Endothelial cell of umbilical vein (primary cell): ENCODE results near the gene CEP162. TPM values are rescaled to one million over a fixed set of nuclear protein-coding genes. Genes with fewer than 3 reads are reported as not detected.

ENCODE experiments used
- BruUV-seq: library from RNA; stranded (reverse); fragments of 400-500 nt; replicated peaks from 2 replicates; lab custom pipeline; 2021; lab: Mats Ljungman, UMichigan
- CTCF ChIA-PET: fragments of 300-600, 350-600 bp; sonication (Branson Sonifier 250); formaldehyde crosslinking; loops from one replicate; lab custom pipeline; 2021; ENCODE audit warnings: antibody characterized with exemption, inconsistent platforms; lab: Charles Lee
- POLR2A ChIA-PET: fragments of 300-600, 350-600 bp; sonication (Branson Sonifier 250); formaldehyde crosslinking; loops from one replicate; lab custom pipeline; 2021; ENCODE audit warnings: antibody characterized with exemption, inconsistent platforms; lab: Charles Lee
- DNase-seq: peaks from one replicate; pipeline ENCODE4 v3.0.0-alpha.2; 2011; ENCODE audit warnings: low read depth, low spot score
- FAIRE-seq: peaks from 2 replicates; lab custom pipeline; 2011; peaks lifted over from hg19 to GRCh38; lab: Jason Lieb, UNC
- H2AFZ ChIP-seq: 2 replicates; pipeline ENCODE4 v1.6.0; 2012; ENCODE audit warnings: low read depth, low read length, control low read depth, inconsistent platforms
- H3K27ac ChIP-seq: 2 replicates; pipeline ENCODE4 v1.5.1; 2011; ENCODE audit warnings: low read depth, mild to moderate bottlenecking, control low read depth, low read length, moderate library complexity; ENCODE audit not compliant: insufficient read depth
- H3K27me3 ChIP-seq, 2 experiments: 2 replicates each; pipeline versions ENCODE4 v1.6.0 to v1.6.1; 2011; ENCODE audit warnings: low read length in 2 of 2, mixed read lengths in 1 of 2; ENCODE audit not compliant: control insufficient read depth in 2 of 2, insufficient read depth in 2 of 2
- H3K36me3 ChIP-seq, 2 experiments: 2 replicates in 1 of 2; 3 replicates in 1 of 2; pipeline ENCODE4 v1.5.1; 2011; ENCODE audit warnings: low read length in 2 of 2, mild to moderate bottlenecking in 1 of 2, moderate library complexity in 1 of 2; ENCODE audit not compliant: control insufficient read depth in 2 of 2, insufficient read depth in 2 of 2; ENCODE audit errors: extremely low read depth in 1 of 2
- H3K4me1 ChIP-seq: 3 replicates; pipeline ENCODE4 v1.5.1; 2011; ENCODE audit warnings: mild to moderate bottlenecking, low read length; ENCODE audit not compliant: control insufficient read depth, insufficient read depth; ENCODE audit errors: extremely low read depth
- H3K4me2 ChIP-seq: 2 replicates; pipeline ENCODE4 v1.6.1; 2011; ENCODE audit warnings: low read length, control low read depth, mixed read lengths; ENCODE audit not compliant: insufficient read depth
- H3K4me3 ChIP-seq, 3 experiments: fragments of 200-600 bp in 1 of 3; sonication (generic), shearing (Covaris generic) in 1 of 3; replicated peaks in 1 of 3; 2 replicates each; pipeline ENCODE4 v1.5.1; 2011 to 2016; ENCODE audit warnings: control low read depth in 3 of 3, low read length in 3 of 3, mild to moderate bottlenecking in 2 of 3, inconsistent platforms in 1 of 3, low read depth in 1 of 3, moderate library complexity in 1 of 3; ENCODE audit not compliant: insufficient read depth in 1 of 3
- H3K79me2 ChIP-seq: 2 replicates; pipeline ENCODE4 v1.6.0; 2012; ENCODE audit warnings: low read length, inconsistent platforms; ENCODE audit not compliant: control insufficient read depth, insufficient read depth
- H3K9ac ChIP-seq: replicated peaks from 2 replicates; pipeline ENCODE3; 2011; ENCODE audit warnings: low read length, control low read depth; ENCODE audit not compliant: insufficient read depth; ENCODE audit errors: extremely low read depth
- H3K9me1 ChIP-seq: replicated peaks from 3 replicates; pipeline ENCODE4 v1.6.0; 2011; ENCODE audit warnings: mild to moderate bottlenecking, low read length; ENCODE audit not compliant: control insufficient read depth, insufficient read depth; ENCODE audit errors: extremely low read depth
- H3K9me3 ChIP-seq: replicated peaks from 2 replicates; pipeline ENCODE4 v1.5.1; 2012; ENCODE audit warnings: low read length, inconsistent platforms; ENCODE audit not compliant: control insufficient read depth, insufficient read depth
- H4K20me1 ChIP-seq: replicated peaks from 2 replicates; pipeline ENCODE3; 2011; ENCODE audit warnings: mild to moderate bottlenecking, low read length; ENCODE audit not compliant: control insufficient read depth, insufficient read depth; ENCODE audit errors: extremely low read depth
- CTCF ChIP-seq, 2 donors: IDR thresholded peaks; 1 replicate in 1 of 2; 2 replicates in 1 of 2; pipeline ENCODE4 v1.5.1; 2011; ENCODE audit warnings: low read length in 2 of 2, mild to moderate bottlenecking in 2 of 2, moderate library complexity in 2 of 2, control low read depth in 1 of 2, inconsistent platforms in 1 of 2, low read depth in 1 of 2; ENCODE audit not compliant: insufficient read depth in 1 of 2; ENCODE audit errors: extremely low read depth in 1 of 2
- EZH2 ChIP-seq: IDR thresholded peaks from 2 replicates; pipeline ENCODE4 v1.6.1; 2012; ENCODE audit warnings: borderline replicate concordance, low read depth, mild to moderate bottlenecking, moderate library complexity, low read length, inconsistent platforms; ENCODE audit not compliant: severe bottlenecking
- FOS ChIP-seq: IDR thresholded peaks from 2 replicates; pipeline ENCODE4 v1.6.1; 2011; ENCODE audit warnings: mild to moderate bottlenecking, low read length, moderate library complexity, borderline replicate concordance; ENCODE audit not compliant: insufficient read depth
- GATA2 ChIP-seq: IDR thresholded peaks from 2 replicates; pipeline ENCODE4 v1.7.0; 2011; ENCODE audit warnings: low read depth, mild to moderate bottlenecking, moderate library complexity, mixed read lengths, low read length; ENCODE audit not compliant: insufficient read length, insufficient read depth
- JUN ChIP-seq: IDR thresholded peaks from 2 replicates; pipeline ENCODE4 v1.6.1; 2011; ENCODE audit warnings: borderline replicate concordance, low read depth; ENCODE audit not compliant: insufficient read length, insufficient read depth
- MAX ChIP-seq: IDR thresholded peaks from 2 replicates; pipeline ENCODE4 v1.6.1; 2011; ENCODE audit not compliant: insufficient read depth, insufficient read length
- MYC ChIP-seq: IDR thresholded peaks from one replicate; pipeline ENCODE4 v1.6.1; 2011; ENCODE audit warnings: mild to moderate bottlenecking, low read depth, low read length
- POLR2A ChIP-seq: IDR thresholded peaks from 2 replicates; pipeline ENCODE4 v1.6.1; 2012; ENCODE audit warnings: low read depth, mild to moderate bottlenecking, control low read depth, low read length
- POLR2AphosphoS5 ChIP-seq: IDR thresholded peaks from 2 replicates; pipeline ENCODE4 v1.6.1; 2012; ENCODE audit warnings: low read depth, mild to moderate bottlenecking, control low read depth, low read length, moderate library complexity; ENCODE audit not compliant: insufficient read depth
- dilution Hi-C: fragments of 300-500 bp; cut with MboI; formaldehyde crosslinking; loops from one replicate; pipeline ENCODE4 v1.15.0; 2019; ENCODE audit warnings: low sequenced_read_pairs; ENCODE audit not compliant: extremely low pct_ligation_motif_present
- intact Hi-C: fragments of 100-400 bp; cut with micrococcal nuclease; formaldehyde crosslinking; loops from one replicate; pipeline ENCODE4 v1.10.0; 2022
- polyA plus RNA-seq, 4 experiments: library from polyadenylated mRNA; depleted of rRNA in 3 of 4; stranded (reverse) in 3 of 4; unstranded in 1 of 4; fragments of >200 nt; gene quantifications; 2 replicates each; pipeline versions ENCODE4 v1.2.1 to v1.2.3, GENCODE V29; 2011 to 2012; ENCODE audit warnings: missing spikeins in 1 of 4
- total RNA-seq: library from RNA; stranded (reverse); gene quantifications from 2 replicates; pipeline ENCODE4 v1.2.3, GENCODE V29; 2021

Gene CEP162
- total and polyA plus RNA-seq, 2 donors (not counting 3 experiments of a cell fraction or from before 2014, with no cell fraction given), result 0.79 to 10.8 TPM

GRCh38 chr6:84272298-84272697 lies 44.9 kb upstream of the CEP162 start:
- FAIRE-seq, result no peak
- no peak overlapping the region for H3K27ac ChIP-seq
- no peak overlapping the region for H3K4me3 ChIP-seq
- dilution Hi-C loops (no loop called here), intact Hi-C loops (no loop called here)
- ChIA-PET POLR2A (no interaction called here), CTCF (interaction anchor here (1.1 to 1.3 kb wide), 2 partner anchors 11 to 1052 kb away, joined by 3 to 4 read pairs; no protein-coding TSS in a partner anchor)
- H3K4me2 ChIP-seq, result no peak overlapping the region
- BruUV-seq, result no TSS peak
- H2AFZ ChIP-seq, result no peak overlapping the region
- no peak for DNase-seq
- no peak for TF ChIP-seq CTCF (IDR thresholded peaks at IDR 0.05; ENCODE audit: extremely low read depth in 1 of 2, insufficient read depth in 1 of 2, low read depth in 1 of 2, low read length in 2 of 2)
- TF ChIP-seq MYC, result no peak
- TF ChIP-seq MAX, result no peak
- TF ChIP-seq JUN, result no peak
- no peak for TF ChIP-seq POLR2A
- TF ChIP-seq EZH2, result no peak
- TF ChIP-seq POLR2AphosphoS5, result no peak
- no peak for TF ChIP-seq FOS
- TF ChIP-seq GATA2, result no peak
- no peaks in the 10 kb centered on the region for H3K4me1 ChIP-seq
- H3K9me1 ChIP-seq, result no peaks in the 10 kb centered on the region
- H4K20me1 ChIP-seq, result no peaks in the 10 kb centered on the region
- no peaks in the 10 kb centered on the region for H3K36me3 ChIP-seq
- no peak overlapping the region for H3K9ac ChIP-seq
- peaks cover 0 to 8% of the 10 kb centered on the region in 2 experiments for H3K27me3 ChIP-seq
- no peaks in the 10 kb centered on the region for H3K79me2 ChIP-seq
- no peaks in the 10 kb centered on the region for H3K9me3 ChIP-seq
